H1 (cell line): Measurements from ENCODE around the gene PPP2R2C. TPM values are rescaled to one million over a fixed set of nuclear protein-coding genes. Genes with fewer than 3 reads are reported as not detected.

Experiments used
- ASH2L ChIP-seq: fragments of 200-600, 300-600 bp; sonication (generic); IDR thresholded peaks from one replicate; pipeline ENCODE4 v1.7.1; 2017; ENCODE audit warnings: low read length
- CTBP2 ChIP-seq: IDR thresholded peaks from 2 replicates; pipeline ENCODE4 v1.7.0; 2011; ENCODE audit warnings: borderline replicate concordance, mild to moderate bottlenecking, moderate library complexity, mixed read lengths, low read length; ENCODE audit not compliant: insufficient read depth, insufficient read length
- FOSL1 ChIP-seq: IDR thresholded peaks from 2 replicates; pipeline ENCODE4 v1.6.1; 2011; ENCODE audit warnings: mild to moderate bottlenecking, low read depth, low read length, moderate library complexity; ENCODE audit not compliant: insufficient read depth
- KDM5A ChIP-seq: fragments of 200-600 bp; IDR thresholded peaks from 2 replicates; pipeline ENCODE4 v1.7.1; 2012; ENCODE audit warnings: mild to moderate bottlenecking, low read length, inconsistent platforms, mixed read lengths
- SUZ12 ChIP-seq: fragments of 200-600 bp; sonication (generic); IDR thresholded peaks from 2 replicates; pipeline ENCODE4 v1.6.1; 2012; ENCODE audit warnings: mild to moderate bottlenecking, inconsistent platforms, low read length, moderate library complexity, mixed read lengths
- polyA plus RNA-seq, 7 experiments: library from polyadenylated mRNA; depleted of rRNA in 3 of 7; stranded (reverse) in 5 of 7; unstranded in 2 of 7; fragments of >200 nt in 5 of 7; fragments of 200-250 nt in 2 of 7; gene quantifications; 1 replicate in 5 of 7; 2 replicates in 1 of 7; 4 replicates in 1 of 7; pipeline versions ENCODE4 v1.2.1 to v1.2.3, GENCODE V29; 2011 to 2013; ENCODE audit warnings: missing spikeins in 2 of 7, mixed read lengths in 2 of 7
- total RNA-seq: library from RNA; stranded (reverse); fragmentation: NEBNext Ultra II Directional; extraction: Animal tissue kit (Norgen Biotek cat#: 25700); gene quantifications from 2 replicates; pipeline ENCODE4 v1.2.1, GENCODE V29; 2021
- TF ChIP-seq, protein P1 (sequence below): fragments of 300-600 bp; sonication (generic); IDR thresholded peaks from 2 replicates; pipeline ENCODE4 v1.7.1; 2012; ENCODE audit warnings: low read length, moderate library complexity, mild to moderate bottlenecking, inconsistent platforms; ENCODE audit not compliant: insufficient replicate concordance
- TF ChIP-seq, protein P2 (sequence below): IDR thresholded peaks from 2 replicates; pipeline ENCODE4 v1.6.1; 2012; ENCODE audit warnings: low read length, inconsistent platforms

The PPP2R2C gene
- total and polyA plus RNA-seq, 2 of the 8 experiments (the other 6 are each of a cell fraction or from before 2014, with no cell fraction given): 6.4 TPM

DNA sequence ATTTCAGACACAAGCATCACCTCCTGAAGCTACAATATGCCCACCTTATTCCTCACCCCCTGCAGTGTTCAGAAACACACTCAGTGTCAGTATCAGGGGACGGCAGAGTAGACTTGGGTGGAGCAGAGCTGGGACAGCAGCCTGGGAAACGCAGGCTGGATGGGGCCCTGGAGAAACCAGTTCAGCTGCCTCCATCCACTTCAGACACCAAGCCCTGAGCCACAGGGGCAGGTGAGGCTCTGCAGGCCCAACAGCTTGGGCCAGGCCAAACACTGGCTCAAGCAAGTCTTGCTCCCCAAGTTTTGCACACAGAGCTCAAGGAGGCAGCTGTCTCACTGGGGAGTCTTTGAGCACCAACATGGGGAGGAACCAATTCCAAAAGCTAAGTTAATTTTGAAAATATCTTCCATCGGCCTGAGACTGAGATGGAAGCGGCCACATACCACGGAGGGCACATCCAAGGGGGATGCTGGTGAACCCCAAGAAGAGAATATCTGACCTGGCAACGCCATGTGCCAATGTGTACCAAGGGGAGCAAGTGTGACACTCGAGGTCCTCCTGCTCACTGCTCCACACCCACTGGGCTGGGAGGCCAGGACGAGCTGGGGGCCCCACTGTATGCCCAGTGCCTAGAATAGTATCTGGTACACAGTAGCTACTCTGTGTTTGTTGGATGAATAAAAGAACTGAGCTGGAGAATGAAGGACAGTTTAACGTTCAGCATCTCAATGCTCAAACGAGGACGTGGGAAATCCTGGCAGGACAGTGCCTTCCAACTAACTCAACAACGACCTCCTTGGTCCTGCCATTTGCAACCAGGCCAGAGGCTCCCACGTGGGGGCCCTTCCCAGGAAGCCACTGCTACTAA lies 45.6 kb downstream of the PPP2R2C start (continued):
- TF ChIP-seq, protein P1, sequence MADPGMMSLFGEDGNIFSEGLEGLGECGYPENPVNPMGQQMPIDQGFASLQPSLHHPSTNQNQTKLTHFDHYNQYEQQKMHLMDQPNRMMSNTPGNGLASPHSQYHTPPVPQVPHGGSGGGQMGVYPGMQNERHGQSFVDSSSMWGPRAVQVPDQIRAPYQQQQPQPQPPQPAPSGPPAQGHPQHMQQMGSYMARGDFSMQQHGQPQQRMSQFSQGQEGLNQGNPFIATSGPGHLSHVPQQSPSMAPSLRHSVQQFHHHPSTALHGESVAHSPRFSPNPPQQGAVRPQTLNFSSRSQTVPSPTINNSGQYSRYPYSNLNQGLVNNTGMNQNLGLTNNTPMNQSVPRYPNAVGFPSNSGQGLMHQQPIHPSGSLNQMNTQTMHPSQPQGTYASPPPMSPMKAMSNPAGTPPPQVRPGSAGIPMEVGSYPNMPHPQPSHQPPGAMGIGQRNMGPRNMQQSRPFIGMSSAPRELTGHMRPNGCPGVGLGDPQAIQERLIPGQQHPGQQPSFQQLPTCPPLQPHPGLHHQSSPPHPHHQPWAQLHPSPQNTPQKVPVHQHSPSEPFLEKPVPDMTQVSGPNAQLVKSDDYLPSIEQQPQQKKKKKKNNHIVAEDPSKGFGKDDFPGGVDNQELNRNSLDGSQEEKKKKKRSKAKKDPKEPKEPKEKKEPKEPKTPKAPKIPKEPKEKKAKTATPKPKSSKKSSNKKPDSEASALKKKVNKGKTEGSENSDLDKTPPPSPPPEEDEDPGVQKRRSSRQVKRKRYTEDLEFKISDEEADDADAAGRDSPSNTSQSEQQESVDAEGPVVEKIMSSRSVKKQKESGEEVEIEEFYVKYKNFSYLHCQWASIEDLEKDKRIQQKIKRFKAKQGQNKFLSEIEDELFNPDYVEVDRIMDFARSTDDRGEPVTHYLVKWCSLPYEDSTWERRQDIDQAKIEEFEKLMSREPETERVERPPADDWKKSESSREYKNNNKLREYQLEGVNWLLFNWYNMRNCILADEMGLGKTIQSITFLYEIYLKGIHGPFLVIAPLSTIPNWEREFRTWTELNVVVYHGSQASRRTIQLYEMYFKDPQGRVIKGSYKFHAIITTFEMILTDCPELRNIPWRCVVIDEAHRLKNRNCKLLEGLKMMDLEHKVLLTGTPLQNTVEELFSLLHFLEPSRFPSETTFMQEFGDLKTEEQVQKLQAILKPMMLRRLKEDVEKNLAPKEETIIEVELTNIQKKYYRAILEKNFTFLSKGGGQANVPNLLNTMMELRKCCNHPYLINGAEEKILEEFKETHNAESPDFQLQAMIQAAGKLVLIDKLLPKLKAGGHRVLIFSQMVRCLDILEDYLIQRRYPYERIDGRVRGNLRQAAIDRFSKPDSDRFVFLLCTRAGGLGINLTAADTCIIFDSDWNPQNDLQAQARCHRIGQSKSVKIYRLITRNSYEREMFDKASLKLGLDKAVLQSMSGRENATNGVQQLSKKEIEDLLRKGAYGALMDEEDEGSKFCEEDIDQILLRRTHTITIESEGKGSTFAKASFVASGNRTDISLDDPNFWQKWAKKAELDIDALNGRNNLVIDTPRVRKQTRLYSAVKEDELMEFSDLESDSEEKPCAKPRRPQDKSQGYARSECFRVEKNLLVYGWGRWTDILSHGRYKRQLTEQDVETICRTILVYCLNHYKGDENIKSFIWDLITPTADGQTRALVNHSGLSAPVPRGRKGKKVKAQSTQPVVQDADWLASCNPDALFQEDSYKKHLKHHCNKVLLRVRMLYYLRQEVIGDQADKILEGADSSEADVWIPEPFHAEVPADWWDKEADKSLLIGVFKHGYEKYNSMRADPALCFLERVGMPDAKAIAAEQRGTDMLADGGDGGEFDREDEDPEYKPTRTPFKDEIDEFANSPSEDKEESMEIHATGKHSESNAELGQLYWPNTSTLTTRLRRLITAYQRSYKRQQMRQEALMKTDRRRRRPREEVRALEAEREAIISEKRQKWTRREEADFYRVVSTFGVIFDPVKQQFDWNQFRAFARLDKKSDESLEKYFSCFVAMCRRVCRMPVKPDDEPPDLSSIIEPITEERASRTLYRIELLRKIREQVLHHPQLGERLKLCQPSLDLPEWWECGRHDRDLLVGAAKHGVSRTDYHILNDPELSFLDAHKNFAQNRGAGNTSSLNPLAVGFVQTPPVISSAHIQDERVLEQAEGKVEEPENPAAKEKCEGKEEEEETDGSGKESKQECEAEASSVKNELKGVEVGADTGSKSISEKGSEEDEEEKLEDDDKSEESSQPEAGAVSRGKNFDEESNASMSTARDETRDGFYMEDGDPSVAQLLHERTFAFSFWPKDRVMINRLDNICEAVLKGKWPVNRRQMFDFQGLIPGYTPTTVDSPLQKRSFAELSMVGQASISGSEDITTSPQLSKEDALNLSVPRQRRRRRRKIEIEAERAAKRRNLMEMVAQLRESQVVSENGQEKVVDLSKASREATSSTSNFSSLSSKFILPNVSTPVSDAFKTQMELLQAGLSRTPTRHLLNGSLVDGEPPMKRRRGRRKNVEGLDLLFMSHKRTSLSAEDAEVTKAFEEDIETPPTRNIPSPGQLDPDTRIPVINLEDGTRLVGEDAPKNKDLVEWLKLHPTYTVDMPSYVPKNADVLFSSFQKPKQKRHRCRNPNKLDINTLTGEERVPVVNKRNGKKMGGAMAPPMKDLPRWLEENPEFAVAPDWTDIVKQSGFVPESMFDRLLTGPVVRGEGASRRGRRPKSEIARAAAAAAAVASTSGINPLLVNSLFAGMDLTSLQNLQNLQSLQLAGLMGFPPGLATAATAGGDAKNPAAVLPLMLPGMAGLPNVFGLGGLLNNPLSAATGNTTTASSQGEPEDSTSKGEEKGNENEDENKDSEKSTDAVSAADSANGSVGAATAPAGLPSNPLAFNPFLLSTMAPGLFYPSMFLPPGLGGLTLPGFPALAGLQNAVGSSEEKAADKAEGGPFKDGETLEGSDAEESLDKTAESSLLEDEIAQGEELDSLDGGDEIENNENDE: no peak
- TF ChIP-seq FOSL1 (no peak), KDM5A (no peak), SUZ12 (no peak), ASH2L (no peak), CTBP2 (no peak)
- TF ChIP-seq, protein P2, sequence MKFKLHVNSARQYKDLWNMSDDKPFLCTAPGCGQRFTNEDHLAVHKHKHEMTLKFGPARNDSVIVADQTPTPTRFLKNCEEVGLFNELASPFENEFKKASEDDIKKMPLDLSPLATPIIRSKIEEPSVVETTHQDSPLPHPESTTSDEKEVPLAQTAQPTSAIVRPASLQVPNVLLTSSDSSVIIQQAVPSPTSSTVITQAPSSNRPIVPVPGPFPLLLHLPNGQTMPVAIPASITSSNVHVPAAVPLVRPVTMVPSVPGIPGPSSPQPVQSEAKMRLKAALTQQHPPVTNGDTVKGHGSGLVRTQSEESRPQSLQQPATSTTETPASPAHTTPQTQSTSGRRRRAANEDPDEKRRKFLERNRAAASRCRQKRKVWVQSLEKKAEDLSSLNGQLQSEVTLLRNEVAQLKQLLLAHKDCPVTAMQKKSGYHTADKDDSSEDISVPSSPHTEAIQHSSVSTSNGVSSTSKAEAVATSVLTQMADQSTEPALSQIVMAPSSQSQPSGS: no peak
